ENCODE measurements around the gene MAPK8IP1. TPM values are rescaled to one million over a fixed set of nuclear protein-coding genes. Genes with fewer than 3 reads are reported as not detected.

The MAPK8IP1 gene
- total and polyA plus RNA-seq, 8 donors: 2.9 to 8.3 (median 7.0) TPM; not detected in 1

DNA sequence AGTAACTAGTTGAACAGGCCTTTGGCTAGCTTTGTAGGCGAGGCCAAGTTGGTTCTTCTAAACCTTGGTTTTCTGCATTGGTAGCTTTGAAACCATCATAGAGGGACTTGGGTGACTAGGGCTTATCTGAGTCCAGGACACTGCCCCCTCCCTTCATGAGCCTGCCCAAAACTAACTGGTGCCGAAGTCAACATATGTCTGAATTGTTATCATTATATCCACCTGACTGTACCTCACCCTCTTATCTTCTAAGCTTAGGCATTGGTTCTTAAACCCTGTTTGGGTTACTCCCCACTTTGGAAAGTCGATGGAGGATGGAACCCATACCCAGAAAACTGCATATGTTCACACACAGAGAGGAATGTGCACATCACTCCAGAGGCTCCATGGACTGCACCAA, 7.6 kb upstream of the MAPK8IP1 start:
- TF ChIP-seq EP300 (IDR thresholded peaks at IDR 0.05): no peak
- TF ChIP-seq, protein P1, sequence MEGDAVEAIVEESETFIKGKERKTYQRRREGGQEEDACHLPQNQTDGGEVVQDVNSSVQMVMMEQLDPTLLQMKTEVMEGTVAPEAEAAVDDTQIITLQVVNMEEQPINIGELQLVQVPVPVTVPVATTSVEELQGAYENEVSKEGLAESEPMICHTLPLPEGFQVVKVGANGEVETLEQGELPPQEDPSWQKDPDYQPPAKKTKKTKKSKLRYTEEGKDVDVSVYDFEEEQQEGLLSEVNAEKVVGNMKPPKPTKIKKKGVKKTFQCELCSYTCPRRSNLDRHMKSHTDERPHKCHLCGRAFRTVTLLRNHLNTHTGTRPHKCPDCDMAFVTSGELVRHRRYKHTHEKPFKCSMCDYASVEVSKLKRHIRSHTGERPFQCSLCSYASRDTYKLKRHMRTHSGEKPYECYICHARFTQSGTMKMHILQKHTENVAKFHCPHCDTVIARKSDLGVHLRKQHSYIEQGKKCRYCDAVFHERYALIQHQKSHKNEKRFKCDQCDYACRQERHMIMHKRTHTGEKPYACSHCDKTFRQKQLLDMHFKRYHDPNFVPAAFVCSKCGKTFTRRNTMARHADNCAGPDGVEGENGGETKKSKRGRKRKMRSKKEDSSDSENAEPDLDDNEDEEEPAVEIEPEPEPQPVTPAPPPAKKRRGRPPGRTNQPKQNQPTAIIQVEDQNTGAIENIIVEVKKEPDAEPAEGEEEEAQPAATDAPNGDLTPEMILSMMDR (IDR thresholded peaks at IDR 0.05): no peak
- TF ChIP-seq POLR2AphosphoS5 (IDR thresholded peaks at IDR 0.05): no peak
- no peak for TF ChIP-seq POLR2A (IDR thresholded peaks at IDR 0.05)
- intact Hi-C loops (cut with DNase I; ENCODE audit: low total_unique reads): no loop called here
- Histone ChIP-seq H3K27ac (no peak overlapping the region), H3K4me3 (no peak overlapping the region), H3K36me3 (peaks cover 65 to 99% (median 98%) of the 10 kb centered on the region in 4 donors), H3K4me1 (peaks cover 0 to 24% (median 2%) of the 10 kb centered on the region in 4 donors), H3K9me3 (no peaks in the 10 kb centered on the region), H3K27me3 (no peaks in the 10 kb centered on the region)
- WGBS, 5 donors: 78 to 91% (median 84%) methylated on average over 3 of the region's 3 CpGs
- no peak for DNase-seq

DNA sequence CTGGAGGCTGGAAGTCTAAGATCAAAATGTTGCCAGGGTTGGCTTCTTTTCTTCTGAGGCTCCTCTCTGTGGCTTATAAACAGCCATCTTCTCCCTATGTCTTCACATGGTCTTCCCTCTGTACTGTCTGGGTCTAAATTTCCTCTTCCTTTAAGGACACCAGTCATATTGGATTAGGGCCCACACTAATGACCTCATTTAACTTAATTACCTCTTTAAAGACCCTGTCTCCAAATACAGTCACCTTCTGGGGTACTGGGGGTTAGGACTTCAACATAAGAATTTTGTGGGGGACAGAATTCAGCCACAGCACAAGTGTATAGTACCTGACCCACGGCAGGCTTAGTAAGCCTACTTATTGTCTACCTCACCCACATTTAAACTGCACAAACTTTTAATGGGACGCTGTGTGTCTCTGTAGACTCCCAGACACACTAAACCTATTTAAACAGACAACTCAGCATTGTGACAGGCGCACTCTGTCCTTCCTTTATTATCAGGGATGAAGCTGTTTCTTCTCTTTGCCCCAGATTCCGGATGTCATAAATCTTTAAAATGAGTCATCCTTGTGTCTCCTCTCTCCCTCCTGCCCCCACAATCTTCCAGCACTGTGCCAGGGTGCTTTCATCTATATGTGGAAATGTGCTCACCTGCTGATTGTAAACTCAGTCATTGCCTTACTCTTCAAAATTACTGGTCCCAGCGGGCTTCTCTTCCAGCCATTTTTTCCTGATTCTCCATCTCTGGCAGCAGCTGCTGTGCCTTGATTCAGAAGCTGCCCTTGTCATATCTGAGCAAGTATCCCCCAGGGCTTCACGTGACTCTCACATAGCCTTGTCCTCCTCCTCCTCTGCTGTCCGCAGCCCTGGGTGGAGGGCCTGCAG, 5.4 kb upstream of the MAPK8IP1 start:
- Histone ChIP-seq H3K27me3 (no peaks in the 10 kb centered on the region), H3K4me1 (peaks cover under 1 to 26% (median 4%) of the 10 kb centered on the region in 4 donors), H3K27ac (peak overlapping the region in 1 of 5 donors; percentile 48), H3K9me3 (no peaks in the 10 kb centered on the region), H3K36me3 (peaks cover 56 to 86% (median 78%) of the 10 kb centered on the region in 4 donors), H3K4me3 (no peak overlapping the region)
- intact Hi-C loops (cut with DNase I; ENCODE audit: low total_unique reads): no loop called here
- TF ChIP-seq POLR2A (IDR thresholded peaks at IDR 0.05) (no peak), POLR2AphosphoS5 (IDR thresholded peaks at IDR 0.05) (no peak), EP300 (IDR thresholded peaks at IDR 0.05) (no peak)
- TF ChIP-seq, protein P1 (IDR thresholded peaks at IDR 0.05): no peak
- no peak for DNase-seq
- WGBS, 5 donors: 80 to 91% (median 90%) methylated on average over 7 of the region's 7 CpGs

DNA sequence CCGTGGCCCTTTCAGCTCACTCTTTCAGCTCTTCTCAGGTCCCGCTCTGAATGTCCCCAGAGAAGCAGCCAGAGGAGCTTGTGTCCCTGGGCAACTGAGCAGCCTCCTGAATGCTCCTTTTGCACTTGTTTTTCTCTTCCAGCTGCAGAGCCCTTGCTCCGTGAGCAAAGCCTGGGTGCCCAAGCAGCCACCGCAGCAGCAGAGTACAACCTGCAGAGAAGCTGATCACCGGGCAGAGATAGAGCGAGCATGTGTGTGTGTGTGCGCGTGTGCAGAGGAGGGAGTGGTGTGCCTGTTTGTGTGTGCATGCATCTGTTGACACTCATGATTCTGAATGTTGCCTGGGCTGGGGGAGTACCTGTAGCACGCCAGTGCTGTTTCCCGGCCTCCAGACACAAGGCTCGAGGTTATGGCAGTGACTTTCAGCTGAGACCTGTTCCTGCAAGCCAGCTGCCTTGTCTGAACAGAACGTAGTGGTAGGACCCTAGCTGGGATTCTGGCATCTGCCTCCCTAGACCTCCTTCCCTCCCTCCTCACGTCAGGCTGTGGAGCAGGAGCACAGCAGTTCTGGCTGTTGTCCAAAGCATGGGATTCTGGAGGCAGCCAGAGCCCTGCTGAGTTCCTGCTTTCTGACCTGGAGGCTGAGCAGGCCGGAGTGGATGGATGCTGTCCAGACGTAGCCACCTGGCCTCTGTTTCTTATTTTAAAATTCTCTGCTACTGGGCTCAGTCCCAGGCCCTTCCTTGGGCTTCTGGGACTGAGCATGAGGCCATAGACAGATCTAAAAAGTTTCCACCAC, 4.5 kb upstream of the MAPK8IP1 start:
- peaks cover 7 to 33% (median 9%) of the 10 kb centered on the region in 4 donors for H3K4me1 ChIP-seq
- H3K27me3 ChIP-seq: peaks cover 0 to 4% (median 0%) of the 10 kb centered on the region in 3 donors
- no peak overlapping the region for H3K4me3 ChIP-seq
- H3K9me3 ChIP-seq: no peaks in the 10 kb centered on the region
- peak in 1 of 2 donors; percentile 67 for DNase-seq
- H3K36me3 ChIP-seq: peaks cover 52 to 76% (median 69%) of the 10 kb centered on the region in 4 donors
- H3K27ac ChIP-seq: peak overlapping the region in 1 of 5 donors; percentile 62
- intact Hi-C loops (cut with DNase I; ENCODE audit: low total_unique reads): no loop called here
- WGBS, 5 donors: 82 to 88% (median 85%) methylated on average over 15 of the region's 15 CpGs
- no peak for TF ChIP-seq POLR2A (IDR thresholded peaks at IDR 0.05)
- TF ChIP-seq, protein P1 (IDR thresholded peaks at IDR 0.05): no peak
- no peak for TF ChIP-seq POLR2AphosphoS5 (IDR thresholded peaks at IDR 0.05)
- TF ChIP-seq EP300 (IDR thresholded peaks at IDR 0.05): no peak

DNA sequence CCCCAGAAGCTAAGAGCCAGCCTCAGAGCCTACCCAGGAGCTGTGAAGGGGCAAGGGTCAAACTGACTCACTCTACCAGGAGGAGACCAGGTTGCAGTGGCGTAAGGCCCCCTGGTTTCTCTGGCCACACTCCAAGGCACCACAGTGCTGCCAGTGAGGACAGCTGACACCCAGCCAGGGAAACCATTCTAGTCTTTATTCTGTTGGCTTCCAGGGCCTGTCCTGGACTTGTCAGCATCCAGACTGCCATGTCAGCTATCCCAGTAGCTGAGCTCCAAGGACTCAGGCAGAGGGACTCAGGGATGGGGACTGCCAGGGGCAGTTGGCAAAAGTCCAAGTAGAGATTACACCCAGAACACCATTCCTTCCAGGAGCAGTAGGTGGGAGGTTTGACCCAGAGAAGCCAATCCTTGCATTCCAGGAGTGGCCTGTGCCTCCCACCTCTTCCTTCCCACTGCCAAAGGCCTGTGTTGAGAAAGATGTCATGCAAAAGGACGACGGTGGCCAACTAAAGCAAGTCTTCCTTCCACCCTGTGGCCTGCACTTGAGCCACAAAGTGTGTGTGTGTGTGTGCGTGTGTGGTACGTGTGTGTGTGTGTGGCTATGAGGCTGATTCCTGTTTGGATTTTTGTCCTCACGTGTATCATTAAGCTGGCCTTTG, 3.6 kb upstream of the MAPK8IP1 start:
- no peak overlapping the region for H3K4me3 ChIP-seq
- intact Hi-C loops (cut with DNase I; ENCODE audit: low total_unique reads): no loop called here
- H3K9me3 ChIP-seq: no peaks in the 10 kb centered on the region
- H3K27ac ChIP-seq: peak overlapping the region in 1 of 5 donors; percentile 62
- peaks cover 46 to 68% (median 60%) of the 10 kb centered on the region in 4 donors for H3K36me3 ChIP-seq
- H3K4me1 ChIP-seq: peaks cover 8 to 37% (median 12%) of the 10 kb centered on the region in 4 donors
- TF ChIP-seq, protein P1 (IDR thresholded peaks at IDR 0.05): no peak
- TF ChIP-seq POLR2A (IDR thresholded peaks at IDR 0.05): no peak
- no peak for TF ChIP-seq POLR2AphosphoS5 (IDR thresholded peaks at IDR 0.05)
- TF ChIP-seq EP300 (IDR thresholded peaks at IDR 0.05): no peak
- WGBS, 5 donors: 70 to 87% (median 84%) methylated on average over 6 of the region's 6 CpGs
- H3K27me3 ChIP-seq: peaks cover 0 to 10% (median 0%) of the 10 kb centered on the region in 3 donors
- no peak for DNase-seq

Data from stomach (tissue), 9 donors.